ENCODE measurements around the gene NLRC5.

Gene NLRC5

DNA sequence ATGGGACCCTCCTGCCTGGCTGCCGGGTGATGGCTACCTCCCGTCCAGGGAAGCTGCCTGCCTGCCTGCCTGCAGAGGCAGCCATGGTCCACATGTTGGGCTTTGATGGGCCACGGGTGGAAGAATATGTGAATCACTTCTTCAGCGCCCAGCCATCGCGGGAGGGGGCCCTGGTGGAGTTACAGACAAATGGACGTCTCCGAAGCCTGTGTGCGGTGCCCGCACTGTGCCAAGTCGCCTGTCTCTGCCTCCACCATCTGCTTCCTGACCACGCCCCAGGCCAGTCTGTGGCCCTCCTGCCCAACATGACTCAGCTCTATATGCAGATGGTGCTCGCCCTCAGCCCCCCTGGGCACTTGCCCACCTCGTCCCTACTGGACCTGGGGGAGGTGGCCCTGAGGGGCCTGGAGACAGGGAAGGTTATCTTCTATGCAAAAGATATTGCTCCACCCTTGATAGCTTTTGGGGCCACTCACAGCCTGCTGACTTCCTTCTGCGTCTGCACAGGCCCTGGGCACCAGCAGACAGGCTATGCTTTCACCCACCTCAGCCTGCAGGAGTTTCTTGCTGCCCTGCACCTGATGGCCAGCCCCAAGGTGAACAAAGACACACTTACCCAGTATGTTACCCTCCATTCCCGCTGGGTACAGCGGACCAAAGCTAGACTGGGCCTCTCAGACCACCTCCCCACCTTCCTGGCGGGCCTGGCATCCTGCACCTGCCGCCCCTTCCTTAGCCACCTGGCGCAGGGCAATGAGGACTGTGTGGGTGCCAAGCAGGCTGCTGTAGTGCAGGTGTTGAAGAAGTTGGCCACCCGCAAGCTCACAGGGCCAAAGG, 36.8 kb downstream of the NLRC5 start:
- DNase-seq (ENCODE audit: low spot score), result no peak

DNA sequence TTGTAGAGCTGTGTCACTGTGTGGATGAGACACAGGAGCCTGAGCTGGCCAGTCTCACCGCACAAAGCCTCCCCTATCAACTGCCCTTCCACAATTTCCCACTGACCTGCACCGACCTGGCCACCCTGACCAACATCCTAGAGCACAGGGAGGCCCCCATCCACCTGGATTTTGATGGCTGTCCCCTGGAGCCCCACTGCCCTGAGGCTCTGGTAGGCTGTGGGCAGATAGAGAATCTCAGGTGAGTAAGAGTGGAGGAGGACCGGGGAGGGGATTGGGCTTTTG, 37.4 kb downstream of the NLRC5 start:
- no peak for DNase-seq (ENCODE audit: low spot score)

DNA sequence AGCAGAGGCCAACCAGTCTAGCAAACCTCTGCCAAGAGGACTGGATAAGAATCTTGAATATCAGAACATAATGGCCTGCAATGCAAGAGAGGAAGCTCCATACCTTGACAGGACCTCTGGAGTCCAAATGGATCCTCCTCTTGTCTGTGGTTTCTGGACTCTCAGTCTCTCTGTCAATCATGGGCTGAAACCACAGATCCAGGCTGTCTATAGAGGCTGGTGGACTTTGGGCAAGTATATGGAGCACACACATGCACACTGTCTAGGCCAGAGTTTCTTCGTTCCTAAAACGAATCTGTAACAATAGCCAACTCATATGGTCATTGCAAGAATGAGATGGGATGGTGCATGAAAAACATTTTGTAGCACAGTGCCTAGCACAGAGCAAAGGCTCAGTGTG, 37.7 kb downstream of the NLRC5 start:
- no peak for DNase-seq (ENCODE audit: low spot score)

DNA sequence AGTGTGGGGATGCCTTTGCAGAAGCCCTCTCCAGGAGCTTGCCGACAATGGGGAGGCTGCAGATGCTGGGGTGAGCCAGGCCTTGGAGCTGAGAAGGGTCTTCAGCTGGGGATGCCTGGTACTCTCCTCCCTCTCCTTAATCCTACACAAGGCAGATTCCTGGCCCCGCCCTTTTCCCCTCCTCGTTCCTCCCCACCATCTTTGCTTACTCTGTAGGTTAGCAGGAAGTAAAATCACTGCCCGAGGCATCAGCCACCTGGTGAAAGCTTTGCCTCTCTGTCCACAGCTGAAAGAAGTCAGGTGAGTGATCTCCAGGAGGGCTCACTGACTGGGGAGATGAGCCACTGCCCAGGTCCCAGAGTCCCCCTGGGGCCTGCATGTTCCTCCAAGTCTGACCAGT, 38.7 kb downstream of the NLRC5 start:
- DNase-seq (ENCODE audit: low spot score), result no peak

DNA sequence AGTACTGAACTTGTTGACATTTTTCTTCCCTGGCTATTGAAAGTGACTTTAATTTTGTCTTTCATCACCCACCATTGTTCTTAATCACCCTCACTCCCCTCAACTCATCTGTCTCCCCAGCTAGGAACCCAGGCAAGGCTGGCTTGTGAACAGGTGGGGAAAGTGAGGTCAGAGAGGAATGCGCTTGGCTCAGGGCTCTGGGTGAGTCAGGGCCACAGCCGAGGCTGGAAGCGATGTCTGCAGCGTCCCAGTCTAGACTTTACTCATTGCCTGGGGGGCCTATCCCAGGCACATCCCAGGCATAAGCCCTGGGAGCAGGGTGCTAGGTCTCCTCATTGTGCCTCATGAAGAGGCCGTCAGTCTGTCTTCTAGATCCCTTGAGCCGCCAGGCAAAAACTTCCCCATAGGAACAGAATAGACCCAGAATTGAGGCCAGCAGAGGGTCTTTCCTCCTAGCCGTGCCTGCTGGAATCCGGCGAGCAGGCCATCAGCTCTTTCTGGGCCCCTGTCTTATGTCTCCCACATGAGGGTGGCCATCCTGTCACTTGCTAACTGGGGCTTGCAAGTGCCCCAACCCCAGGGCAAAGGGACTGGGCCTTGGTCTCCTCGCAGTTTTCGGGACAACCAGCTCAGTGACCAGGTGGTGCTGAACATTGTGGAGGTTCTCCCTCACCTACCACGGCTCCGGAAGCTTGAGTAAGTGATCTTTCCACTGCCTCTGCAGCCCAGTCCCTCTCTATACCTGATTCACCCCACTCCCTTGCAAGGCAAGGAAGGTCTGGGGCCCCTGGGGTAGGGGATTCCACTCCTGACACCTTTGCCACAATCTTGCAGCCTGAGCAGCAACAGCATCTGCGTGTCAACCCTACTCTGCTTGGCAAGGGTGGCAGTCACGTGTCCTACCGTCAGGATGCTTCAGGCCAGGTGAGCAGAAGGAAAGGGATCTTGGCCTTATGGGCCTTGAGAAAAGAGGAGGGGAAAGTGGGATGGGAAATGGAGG, 40.1 kb downstream of the NLRC5 start:
- DNase-seq (ENCODE audit: low spot score), result no peak

DNA sequence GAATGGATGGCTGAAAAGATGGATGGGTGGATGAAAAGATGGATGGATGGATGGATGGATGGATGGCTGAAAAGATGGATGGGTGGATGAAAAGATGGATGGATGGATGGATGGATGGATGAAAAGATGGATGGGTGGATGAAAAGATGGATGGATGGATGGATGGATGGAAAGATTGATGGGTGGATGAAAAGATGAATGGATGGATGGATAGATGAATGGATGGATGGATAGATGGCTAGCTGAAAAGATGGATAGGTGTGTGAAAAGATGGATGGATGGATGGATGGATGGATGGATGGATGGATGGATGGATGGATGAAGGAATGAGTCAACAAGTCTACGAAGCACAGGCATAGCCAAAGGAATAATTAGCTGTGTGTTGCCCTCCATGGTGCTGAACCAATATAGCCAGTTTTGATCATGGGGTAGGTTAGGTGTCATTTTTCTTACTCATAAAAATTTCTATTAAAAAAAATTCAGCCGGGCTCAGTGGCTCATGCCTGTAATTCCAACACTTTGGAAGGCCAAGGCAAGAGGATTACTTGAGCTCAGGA, 41.1 kb downstream of the NLRC5 start:
- no peak for DNase-seq (ENCODE audit: low spot score)

DNA sequence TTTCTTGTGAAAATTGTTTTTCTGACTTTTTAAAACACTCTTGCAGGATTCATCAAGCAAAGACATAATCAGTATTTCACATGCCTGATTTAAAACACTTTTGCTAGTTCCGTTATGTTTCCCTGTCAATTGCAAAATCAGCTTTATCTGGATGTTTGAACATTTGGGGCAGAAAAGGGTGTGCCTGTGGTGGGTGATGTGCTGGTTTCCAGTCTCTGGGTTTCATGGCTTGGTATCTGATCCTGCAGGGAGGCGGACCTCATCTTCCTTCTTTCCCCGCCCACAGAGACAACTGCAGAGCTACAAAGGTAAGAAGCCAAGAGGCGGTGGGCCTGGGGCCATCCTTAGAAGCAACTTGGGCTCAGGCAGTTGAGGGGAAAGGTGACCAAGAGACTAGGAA, 41.8 kb downstream of the NLRC5 start:
- no peak for DNase-seq (ENCODE audit: low spot score)

DNA sequence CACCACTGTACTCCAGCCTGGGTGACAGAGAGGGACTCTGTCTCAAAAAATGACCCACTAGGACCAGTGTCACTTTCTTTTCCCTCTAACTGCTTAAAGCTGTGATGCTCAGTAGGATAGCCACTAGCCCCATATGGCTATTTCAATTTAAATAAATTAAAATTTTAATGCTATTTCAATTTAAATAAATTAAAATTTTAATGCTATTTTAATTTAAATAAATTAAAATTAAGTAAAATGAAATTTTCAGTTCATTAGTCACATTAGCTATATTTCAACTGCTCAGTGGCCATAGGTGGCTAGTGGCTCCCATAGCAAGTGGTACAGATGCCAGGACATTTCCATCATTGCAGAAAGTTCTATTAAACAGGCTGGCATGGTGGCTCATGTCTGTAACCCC, 43.0 kb downstream of the NLRC5 start:
- DNase-seq (ENCODE audit: low spot score), result no peak

DNA sequence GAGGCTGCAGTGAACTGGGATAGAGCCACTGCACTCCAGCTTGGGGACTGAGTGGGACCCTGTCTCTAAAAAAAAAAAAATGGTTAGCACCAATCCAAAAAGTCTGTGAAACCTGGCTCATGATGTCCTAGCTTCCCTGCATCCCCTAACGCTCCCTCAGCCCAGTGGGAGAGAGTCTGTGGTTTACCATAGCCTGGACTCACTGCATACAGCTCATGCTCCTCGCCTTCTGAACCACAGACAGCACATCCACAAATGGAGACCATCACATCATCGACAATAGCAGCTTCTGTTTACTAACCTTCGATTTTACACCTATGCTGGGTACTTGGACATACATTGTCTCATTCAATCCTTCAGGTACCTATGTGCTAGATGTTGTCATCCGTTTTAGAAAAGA, 43.6 kb downstream of the NLRC5 start:
- no peak for DNase-seq (ENCODE audit: low spot score)

DNA sequence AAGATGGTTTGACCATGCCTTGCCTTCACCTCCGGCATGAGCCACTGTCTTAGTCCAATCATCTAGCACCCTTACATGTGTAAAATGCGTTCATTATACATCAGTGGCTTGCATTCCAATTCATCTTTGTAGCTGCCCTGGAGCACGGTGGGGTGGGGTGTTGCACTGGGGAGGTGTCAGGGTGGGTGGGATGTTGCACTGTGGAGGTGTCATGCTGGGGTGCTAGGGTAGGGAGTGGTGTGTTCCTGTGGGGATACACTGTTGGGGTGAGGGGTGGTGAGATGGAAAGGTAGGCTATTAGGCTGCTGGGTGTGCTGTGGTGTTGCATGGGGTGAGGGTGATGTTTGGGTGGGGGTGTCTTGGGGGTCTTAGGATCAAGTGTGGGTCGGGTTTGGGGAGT, 47.0 kb downstream of the NLRC5 start:
- no peak for DNase-seq (ENCODE audit: low spot score)

DNA sequence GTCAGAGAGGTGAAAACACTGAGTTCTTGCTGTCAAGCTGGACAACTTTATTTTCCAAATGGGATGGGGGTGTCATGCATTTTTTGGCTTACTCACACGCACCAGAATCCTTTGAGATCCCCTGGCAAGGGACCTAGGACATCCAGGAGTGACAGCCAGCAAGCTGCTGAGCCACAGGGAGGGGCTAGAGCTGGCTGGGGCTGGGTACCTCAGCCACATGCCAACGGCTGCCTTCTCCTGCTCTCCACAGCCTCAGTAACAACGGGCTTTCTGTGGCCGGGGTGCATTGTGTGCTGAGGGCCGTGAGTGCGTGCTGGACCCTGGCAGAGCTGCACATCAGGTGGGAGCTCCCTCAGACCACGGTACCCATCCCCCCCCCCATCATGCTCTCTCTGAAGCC, 47.6 kb downstream of the NLRC5 start:
- no peak for DNase-seq (ENCODE audit: low spot score)

DNA sequence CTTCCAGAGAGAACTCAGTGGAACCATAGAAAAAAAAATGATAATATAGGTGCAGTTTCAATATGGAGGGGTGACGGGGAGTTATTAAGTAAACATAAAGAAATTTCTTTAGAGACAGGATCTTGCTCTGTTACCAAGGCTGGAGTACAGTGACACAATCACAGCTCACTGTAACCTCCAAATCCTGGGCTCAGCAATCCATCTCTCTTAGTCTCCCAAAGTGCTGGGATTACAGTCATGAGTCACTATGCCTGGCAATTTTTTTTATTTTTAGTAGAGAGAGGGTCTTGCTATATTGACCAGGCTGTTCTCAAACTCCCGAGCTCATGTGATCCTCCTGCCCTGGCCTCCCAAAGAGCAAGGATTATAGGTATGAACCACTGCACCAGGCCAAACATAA, 48.8 kb downstream of the NLRC5 start:
- peak; percentile 24 for DNase-seq (ENCODE audit: low spot score)

DNA sequence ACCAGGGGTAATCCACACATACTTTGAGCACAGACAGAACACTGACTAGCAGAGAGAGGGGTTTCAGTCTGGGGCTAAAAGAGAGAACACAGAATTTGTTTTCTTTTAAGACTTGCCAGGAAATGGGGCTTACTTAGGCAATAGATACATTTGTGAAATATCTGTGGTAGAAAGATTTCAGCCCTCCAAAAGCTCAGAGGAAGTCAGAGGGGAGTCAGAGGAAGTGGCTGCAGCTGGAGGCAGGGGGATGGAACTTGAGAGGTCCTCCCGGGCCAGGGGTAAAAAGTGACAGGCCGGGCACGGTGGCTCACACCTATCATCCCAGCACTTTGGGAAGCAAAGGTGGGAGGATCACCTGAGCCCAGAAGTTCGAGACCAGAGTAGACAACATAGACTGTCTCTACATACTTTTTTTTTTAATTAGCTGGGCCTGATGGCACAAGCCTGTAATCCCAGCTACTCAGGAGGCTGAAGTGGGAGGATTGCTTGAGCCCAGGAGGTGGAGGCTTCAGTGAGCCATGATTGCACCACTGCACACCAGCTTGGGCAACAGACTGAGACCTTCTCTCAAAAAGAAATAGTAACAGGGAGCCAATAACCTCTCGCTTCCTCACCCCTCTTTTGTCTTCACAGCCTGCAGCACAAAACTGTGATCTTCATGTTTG, 49.9 kb downstream of the NLRC5 start:
- no peak for DNase-seq (ENCODE audit: low spot score)

DNA sequence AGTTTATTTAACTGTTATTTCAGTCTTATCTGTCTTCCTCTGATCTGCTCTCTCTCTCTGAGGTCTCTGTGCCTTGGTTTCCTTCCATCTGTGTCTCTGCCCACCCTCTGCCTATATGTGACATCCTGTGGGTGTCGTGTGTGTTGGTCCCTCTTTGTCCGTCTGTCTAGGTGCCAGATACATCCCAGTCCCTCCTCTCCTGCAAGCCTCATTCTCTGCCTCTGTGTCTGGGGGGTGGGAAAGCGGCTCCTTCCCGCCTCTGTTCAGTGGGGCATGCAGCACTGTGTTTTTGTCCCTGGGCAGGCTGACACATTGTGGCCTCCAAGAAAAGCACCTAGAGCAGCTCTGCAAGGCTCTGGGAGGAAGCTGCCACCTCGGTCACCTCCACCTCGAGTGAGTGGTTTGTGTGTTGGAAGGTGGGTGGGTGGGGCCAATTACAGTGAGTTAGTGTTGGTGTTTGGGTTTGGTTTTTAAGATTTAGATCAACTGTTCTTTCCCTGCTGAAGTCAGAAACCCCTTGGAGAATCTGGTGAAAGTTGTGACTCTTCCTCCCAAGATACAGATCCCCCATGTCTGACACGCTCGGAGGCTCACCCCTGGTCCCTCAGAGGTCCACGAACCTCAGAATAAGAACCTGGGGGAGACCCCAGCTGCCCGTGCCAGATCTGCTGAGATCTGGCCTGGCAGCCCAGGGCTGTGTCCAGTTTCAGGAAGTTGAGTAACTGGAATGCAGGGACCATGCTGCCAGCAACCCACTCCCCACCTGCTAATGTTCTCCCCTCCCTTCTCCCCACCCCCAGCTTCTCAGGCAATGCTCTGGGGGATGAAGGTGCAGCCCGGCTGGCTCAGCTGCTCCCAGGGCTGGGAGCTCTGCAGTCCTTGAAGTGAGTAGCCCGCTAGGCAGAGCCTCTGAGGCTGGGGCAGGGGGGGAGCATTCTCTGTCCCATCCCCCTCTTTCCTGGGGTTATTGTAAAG, 52.1 kb downstream of the NLRC5 start:
- no peak for DNase-seq (ENCODE audit: low spot score)

DNA sequence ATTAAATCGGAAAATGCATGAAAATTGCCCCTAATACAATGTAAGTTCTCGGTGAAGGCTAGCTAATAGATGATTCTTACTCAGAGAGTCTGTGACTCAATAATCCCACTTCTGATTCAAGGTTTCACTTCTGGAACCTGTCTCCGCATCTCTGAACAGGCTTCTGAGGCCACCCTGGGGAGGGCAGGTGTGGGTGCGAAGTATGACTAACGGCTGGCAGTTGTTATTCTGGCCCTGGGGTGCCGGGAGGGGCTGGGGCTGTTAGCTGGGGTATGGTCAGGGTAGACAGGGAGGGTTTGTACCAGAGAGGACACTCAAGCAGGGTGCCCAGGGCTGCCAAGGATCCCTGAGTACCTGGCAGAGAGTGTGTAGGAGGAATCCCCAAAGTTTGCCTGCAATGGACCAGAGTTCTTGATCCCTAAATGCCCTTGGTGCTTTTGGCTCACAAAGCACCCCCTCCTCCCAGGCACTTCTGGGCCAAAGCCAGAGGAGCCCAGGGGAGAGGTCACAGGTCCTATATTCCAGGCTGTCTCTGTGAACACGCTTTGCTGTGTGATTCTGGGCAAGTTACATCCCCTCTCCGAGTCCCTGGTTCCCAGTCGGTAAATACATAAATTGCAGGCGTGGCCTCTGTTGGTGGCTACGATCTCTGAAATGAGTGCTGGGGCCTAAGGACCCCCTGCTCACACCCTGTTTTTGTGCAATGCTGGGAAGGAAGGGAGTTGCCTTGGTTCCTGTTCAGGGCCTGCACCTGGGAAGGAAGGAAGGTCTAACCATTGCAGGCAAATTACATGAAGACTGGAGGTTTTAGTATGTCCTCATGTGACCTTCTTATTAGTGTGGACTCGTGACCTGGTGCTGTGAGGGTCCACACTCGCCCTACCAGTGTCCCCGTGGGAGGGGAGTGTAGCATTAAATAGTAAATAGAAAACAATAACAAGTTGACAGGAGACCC, 53.1 kb downstream of the NLRC5 start:
- DNase-seq (ENCODE audit: low spot score), result no peak

DNA sequence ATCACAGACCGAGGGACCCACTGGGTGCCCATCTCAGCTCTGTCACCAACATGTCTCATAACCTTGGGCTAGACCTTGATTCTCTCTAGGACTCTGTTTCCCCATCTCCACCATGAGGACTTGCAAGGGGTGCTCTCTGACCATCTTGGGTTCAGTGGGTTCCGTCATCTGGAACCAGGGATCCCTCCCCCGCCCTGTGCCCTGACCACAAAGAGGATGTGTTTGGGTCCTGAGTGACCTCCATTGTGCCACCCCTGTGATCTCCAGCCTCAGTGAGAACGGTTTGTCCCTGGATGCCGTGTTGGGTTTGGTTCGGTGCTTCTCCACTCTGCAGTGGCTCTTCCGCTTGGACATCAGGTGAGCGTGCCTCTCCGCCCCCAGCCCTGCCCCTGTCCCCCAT, 53.9 kb downstream of the NLRC5 start:
- DNase-seq (ENCODE audit: low spot score), result no peak

DNA sequence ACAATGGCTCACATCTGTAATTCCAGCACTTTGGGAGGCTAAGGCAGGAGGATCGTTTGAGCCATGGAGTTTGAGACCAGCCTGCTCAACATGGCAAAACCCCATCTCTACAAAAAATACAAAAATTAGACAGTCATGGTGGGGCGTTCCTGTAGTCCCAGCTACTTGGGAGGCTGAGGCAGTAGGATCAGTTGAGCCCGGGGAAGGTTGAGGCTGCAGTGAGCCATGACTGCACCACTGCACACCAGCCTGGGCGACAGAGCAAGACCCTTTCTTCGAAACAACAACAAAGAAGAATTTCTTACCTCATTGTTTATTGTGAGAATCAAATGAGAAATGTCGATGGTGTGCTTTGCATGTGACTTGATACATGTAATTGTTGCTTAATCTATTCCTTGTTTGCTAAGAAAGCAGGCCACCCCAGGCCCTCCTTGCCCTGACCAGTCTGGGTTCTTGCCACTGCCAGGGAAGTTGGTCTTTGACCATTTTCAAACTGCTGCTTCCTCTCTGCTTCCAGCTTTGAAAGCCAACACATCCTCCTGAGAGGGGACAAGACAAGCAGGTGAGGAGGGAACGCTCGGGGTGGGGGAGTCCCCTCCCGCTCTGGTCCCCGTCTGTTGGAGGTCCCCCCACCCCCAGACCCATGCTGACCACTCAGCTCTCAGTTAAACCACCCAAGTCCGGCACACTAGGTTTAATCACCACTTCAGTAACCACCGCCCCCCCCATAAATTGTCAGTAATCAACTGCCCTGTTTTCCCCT, 55.8 kb downstream of the NLRC5 start:
- DNase-seq (ENCODE audit: low spot score), result no peak

DNA sequence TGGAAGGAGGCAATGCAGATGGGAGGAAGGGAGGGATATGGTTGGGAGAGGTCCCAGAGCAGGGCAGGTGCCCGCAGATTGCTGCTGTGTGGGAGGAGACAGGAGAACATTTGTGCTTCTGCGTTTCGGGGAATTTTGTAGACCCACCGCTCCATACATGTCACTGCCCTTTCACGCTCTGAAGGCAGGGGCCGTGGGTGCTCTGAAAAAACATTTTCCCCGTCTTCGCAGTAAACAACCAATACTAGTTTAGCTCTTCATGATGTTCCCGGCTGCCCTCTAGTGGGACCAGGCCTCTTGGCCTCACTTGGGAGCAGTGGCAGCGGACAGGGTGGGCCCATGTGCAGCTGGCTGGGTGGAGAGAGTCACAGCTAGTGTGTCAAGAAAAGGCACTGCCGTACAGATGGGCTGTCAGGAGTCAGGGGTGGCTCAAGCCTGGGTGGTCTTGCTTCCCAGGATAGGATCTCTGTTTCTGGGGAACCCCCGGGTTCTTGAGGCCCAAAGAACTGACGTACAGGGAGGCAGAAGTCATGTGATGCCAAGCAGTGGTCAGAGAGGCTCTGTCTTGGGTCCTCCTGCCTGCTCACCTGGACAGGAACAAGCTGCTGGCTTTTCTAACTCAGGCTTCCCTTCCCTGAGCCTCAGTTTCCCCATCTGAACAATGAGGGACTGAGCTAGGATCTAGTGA, 56.5 kb downstream of the NLRC5 start:
- DNase-seq (ENCODE audit: low spot score), result no peak

DNA sequence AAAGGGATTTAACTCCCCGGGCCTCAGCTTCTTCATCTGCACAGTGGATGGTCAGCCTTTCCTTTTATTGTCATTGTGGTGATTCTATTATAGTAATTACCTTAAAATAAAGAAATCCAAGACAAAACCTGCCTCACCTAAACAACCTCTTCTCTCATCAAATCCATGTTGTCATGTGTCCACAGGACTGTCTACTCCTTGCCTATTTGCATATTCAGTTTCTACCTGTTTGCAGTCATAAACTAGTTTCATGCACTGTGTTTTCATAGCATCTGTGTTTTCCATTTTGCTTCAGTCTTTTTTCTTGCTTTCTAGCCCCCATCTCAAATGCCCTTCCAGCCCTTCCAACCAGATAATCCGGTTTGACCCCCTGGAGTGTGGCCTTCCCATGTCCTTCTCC, 58.7 kb downstream of the NLRC5 start:
- DNase-seq (ENCODE audit: low spot score), result no peak

All from RKO (cell line).